OCI-LY3 (cell line): ENCODE measurements around the gene TBATA.

Experiments used
- H2AFZ ChIP-seq: fragments of 200-600, 300-600 bp; shearing (Covaris generic); 2 replicates; pipeline ENCODE4 v1.6.0; 2014; ENCODE audit warnings: antibody characterized with exemption, low read depth, low read length
- H3K27ac ChIP-seq: fragments of 200-600, 300-600 bp; sonication (generic); 2 replicates; pipeline ENCODE4 v1.5.1; 2014; ENCODE audit warnings: mild to moderate bottlenecking, low read length, moderate library complexity, mixed read lengths
- H3K27me3 ChIP-seq: fragments of 200-600, 300-600 bp; sonication (generic); 2 replicates; pipeline ENCODE4 v1.6.1; 2014; ENCODE audit warnings: low read depth, low read length, mixed read lengths
- H3K36me3 ChIP-seq: fragments of 200-600, 300-600 bp; sonication (generic); replicated peaks from 2 replicates; pipeline ENCODE3; 2014; ENCODE audit warnings: low read depth, low read length, mixed read lengths
- H3K4me1 ChIP-seq: fragments of 300-600, 200-600 bp; sonication (generic); 2 replicates; pipeline ENCODE4 v1.6.1; 2014; ENCODE audit warnings: low read length, mixed read lengths
- H3K4me2 ChIP-seq: fragments of 200-600, 300-600 bp; sonication (generic); 2 replicates; pipeline ENCODE4 v1.6.1; 2014; ENCODE audit warnings: low read length, mixed read lengths
- H3K4me3 ChIP-seq: fragments of 300-600, 200-600 bp; sonication (generic); 2 replicates; pipeline ENCODE4 v1.5.1; 2014; ENCODE audit warnings: antibody characterized with exemption, mild to moderate bottlenecking, low read length, moderate library complexity
- H3K79me2 ChIP-seq: fragments of 300-600, 200-600 bp; shearing (Covaris generic); 2 replicates; pipeline ENCODE4 v1.6.1; 2014; ENCODE audit warnings: mild to moderate bottlenecking, low read length, mixed read lengths
- H3K9ac ChIP-seq: fragments of 300-600, 200-600 bp; shearing (Covaris generic); 2 replicates; pipeline ENCODE4 v1.6.0; 2014; ENCODE audit warnings: mild to moderate bottlenecking, low read length, moderate library complexity
- H3K9me3 ChIP-seq: fragments of 200-600, 300-600 bp; shearing (Covaris generic); 2 replicates; pipeline ENCODE4 v1.6.1; 2014; ENCODE audit warnings: low read length, mixed read lengths; ENCODE audit not compliant: insufficient read depth
- H4K20me1 ChIP-seq: fragments of 200-600, 300-600 bp; sonication (generic); 2 replicates; pipeline ENCODE4 v1.6.1; 2016; ENCODE audit warnings: low read length, mixed read lengths; ENCODE audit not compliant: insufficient read depth
- CTCF ChIP-seq: fragments of 200-600, 300-600 bp; sonication (generic); IDR thresholded peaks from 2 replicates; pipeline ENCODE4 v1.5.1; 2014; ENCODE audit warnings: antibody characterized with exemption, low read length, low read depth
- EZH2phosphoT487 ChIP-seq: fragments of 200-600 bp; shearing (Covaris generic); IDR thresholded peaks from 2 replicates; pipeline ENCODE4 v1.6.1; 2018; ENCODE audit warnings: antibody characterized with exemption, mixed run types, low read depth

Gene TBATA

GRCh38 chr10:70774810-70775678 lies 10.1 kb downstream of the TBATA start:
- no peaks in the 10 kb centered on the region for H3K9me3 ChIP-seq
- TF ChIP-seq EZH2phosphoT487 = no peak
- TF ChIP-seq CTCF = no peak
- no peaks in the 10 kb centered on the region for H4K20me1 ChIP-seq
- no peak overlapping the region for H3K27ac ChIP-seq
- H2AFZ ChIP-seq = no peak overlapping the region
- no peak overlapping the region for H3K4me3 ChIP-seq
- H3K79me2 ChIP-seq = no peaks in the 10 kb centered on the region
- no peaks in the 10 kb centered on the region for H3K36me3 ChIP-seq
- H3K4me2 ChIP-seq = no peak overlapping the region
- H3K9ac ChIP-seq = no peak overlapping the region
- no peaks in the 10 kb centered on the region for H3K4me1 ChIP-seq
- no peaks in the 10 kb centered on the region for H3K27me3 ChIP-seq

GRCh38 chr10:70773965-70774809 lies 11.0 kb downstream of the TBATA start:
- H3K4me3 ChIP-seq = no peak overlapping the region

GRCh38 chr10:70773461-70773860 lies 11.7 kb downstream of the TBATA start:
- Histone ChIP-seq H3K4me3 (no peak overlapping the region), H4K20me1 (no peaks in the 10 kb centered on the region), H3K36me3 (no peaks in the 10 kb centered on the region), H3K4me2 (no peak overlapping the region), H3K27me3 (no peaks in the 10 kb centered on the region), H3K9me3 (no peaks in the 10 kb centered on the region), H2AFZ (no peak overlapping the region), H3K79me2 (no peaks in the 10 kb centered on the region), H3K9ac (no peak overlapping the region), H3K27ac (no peak overlapping the region), H3K4me1 (no peaks in the 10 kb centered on the region)
- TF ChIP-seq EZH2phosphoT487 (no peak), CTCF (no peak)

More at GRCh38 chr10:70773965-70774809, 11.0 kb downstream of the TBATA start:
- no peak overlapping the region for H3K9ac ChIP-seq
- no peak overlapping the region for H3K4me2 ChIP-seq
- no peaks in the 10 kb centered on the region for H3K79me2 ChIP-seq
- no peaks in the 10 kb centered on the region for H3K27me3 ChIP-seq
- no peaks in the 10 kb centered on the region for H3K4me1 ChIP-seq
- no peak for TF ChIP-seq EZH2phosphoT487
- no peak for TF ChIP-seq CTCF
- H2AFZ ChIP-seq = no peak overlapping the region
- no peak overlapping the region for H3K27ac ChIP-seq
- no peaks in the 10 kb centered on the region for H3K36me3 ChIP-seq
- no peaks in the 10 kb centered on the region for H4K20me1 ChIP-seq
- no peaks in the 10 kb centered on the region for H3K9me3 ChIP-seq

GRCh38 chr10:70772627-70773026 lies 12.6 kb downstream of the TBATA start:
- H3K9ac ChIP-seq = no peak overlapping the region
- H3K4me2 ChIP-seq = no peak overlapping the region
- H3K4me1 ChIP-seq = no peaks in the 10 kb centered on the region
- no peak for TF ChIP-seq CTCF
- H2AFZ ChIP-seq = no peak overlapping the region
- H3K36me3 ChIP-seq = no peaks in the 10 kb centered on the region
- no peak overlapping the region for H3K27ac ChIP-seq
- H3K9me3 ChIP-seq = no peaks in the 10 kb centered on the region
- H3K27me3 ChIP-seq = no peaks in the 10 kb centered on the region
- no peaks in the 10 kb centered on the region for H3K79me2 ChIP-seq
- no peak overlapping the region for H3K4me3 ChIP-seq
- H4K20me1 ChIP-seq = no peaks in the 10 kb centered on the region
